Activated B cell treated with CpG ODN at 0.5 μM for 24 hours (primary cell): ENCODE results near the gene SENP6. TPM values are rescaled to one million over a fixed set of nuclear protein-coding genes. Genes with fewer than 3 reads are reported as not detected.

ENCODE experiments used
- ATAC-seq: fragments of 200-7000 bp; cut with Tn5 transposase; one replicate; pipeline ENCODE4 v1.10.0; 2021; ENCODE audit warnings: low read depth, mild to moderate bottlenecking, moderate library complexity
- CTCF ChIA-PET: fragments of 350-600 bp; sonication (Branson Sonifier 250); formaldehyde crosslinking; loops from one replicate; lab custom pipeline; 2021; ENCODE audit warnings: antibody characterized with exemption; lab: Charles Lee
- POLR2A ChIA-PET: fragments of 350-600 bp; sonication (Branson Sonifier 250); formaldehyde crosslinking; loops from one replicate; lab custom pipeline; 2021; ENCODE audit warnings: antibody characterized with exemption; lab: Charles Lee
- DNase-seq: peaks from one replicate; pipeline ENCODE4 v3.0.0; 2022
- H3K27ac Mint-ChIP-seq: one replicate; pipeline ENCODE4 v1.8.0; 2020; ENCODE audit warnings: mixed read lengths
- H3K27me3 Mint-ChIP-seq: one replicate; pipeline ENCODE4 v1.8.0; 2021; ENCODE audit warnings: mixed read lengths
- H3K36me3 Mint-ChIP-seq: one replicate; pipeline ENCODE4 v1.8.0; 2021; ENCODE audit warnings: low read depth, mixed read lengths
- H3K4me1 Mint-ChIP-seq: one replicate; pipeline ENCODE4 v1.8.0; 2021; ENCODE audit warnings: mixed read lengths
- H3K4me3 Mint-ChIP-seq: one replicate; pipeline ENCODE4 v1.8.0; 2020; ENCODE audit warnings: mild to moderate bottlenecking, mixed read lengths
- H3K9me3 Mint-ChIP-seq: one replicate; pipeline ENCODE4 v1.8.0; 2020; ENCODE audit warnings: mixed read lengths
- intact Hi-C: fragments of 100-400 bp; cut with micrococcal nuclease; formaldehyde crosslinking; loops from one replicate; pipeline ENCODE4 v1.15.1; 2024
- total RNA-seq: library from RNA; stranded (reverse); gene quantifications from 2 replicates; pipeline ENCODE4 v1.2.3, GENCODE V29; 2022
- TF ChIP-seq, protein P1 (sequence below): fragments of 200-600 bp; IDR thresholded peaks from one replicate; pipeline ENCODE4 v1.8.0; 2022; ENCODE audit warnings: antibody characterized with exemption, mild to moderate bottlenecking

The SENP6 gene
- total RNA-seq, 1 donor from 2014 or later = 134 TPM

- TF ChIP-seq, protein P1, sequence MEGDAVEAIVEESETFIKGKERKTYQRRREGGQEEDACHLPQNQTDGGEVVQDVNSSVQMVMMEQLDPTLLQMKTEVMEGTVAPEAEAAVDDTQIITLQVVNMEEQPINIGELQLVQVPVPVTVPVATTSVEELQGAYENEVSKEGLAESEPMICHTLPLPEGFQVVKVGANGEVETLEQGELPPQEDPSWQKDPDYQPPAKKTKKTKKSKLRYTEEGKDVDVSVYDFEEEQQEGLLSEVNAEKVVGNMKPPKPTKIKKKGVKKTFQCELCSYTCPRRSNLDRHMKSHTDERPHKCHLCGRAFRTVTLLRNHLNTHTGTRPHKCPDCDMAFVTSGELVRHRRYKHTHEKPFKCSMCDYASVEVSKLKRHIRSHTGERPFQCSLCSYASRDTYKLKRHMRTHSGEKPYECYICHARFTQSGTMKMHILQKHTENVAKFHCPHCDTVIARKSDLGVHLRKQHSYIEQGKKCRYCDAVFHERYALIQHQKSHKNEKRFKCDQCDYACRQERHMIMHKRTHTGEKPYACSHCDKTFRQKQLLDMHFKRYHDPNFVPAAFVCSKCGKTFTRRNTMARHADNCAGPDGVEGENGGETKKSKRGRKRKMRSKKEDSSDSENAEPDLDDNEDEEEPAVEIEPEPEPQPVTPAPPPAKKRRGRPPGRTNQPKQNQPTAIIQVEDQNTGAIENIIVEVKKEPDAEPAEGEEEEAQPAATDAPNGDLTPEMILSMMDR = no peak
- Mint-ChIP-seq H3K4me1 (no peaks in the 10 kb centered on the region), H3K27me3 (no peaks in the 10 kb centered on the region), H3K9me3 (no peaks in the 10 kb centered on the region), H3K27ac (no peak overlapping the region), H3K36me3 (peaks cover 70% of the 10 kb centered on the region), H3K4me3 (no peak overlapping the region)
- intact Hi-C loops = loop anchor here (2.0 to 5.0 kb wide), 2 partner anchors 14 to 41 kb away; partner anchors contain the start of gene SENP6
- POLR2A ChIA-PET = no interaction called here
- DNase-seq = no peak
- no peak for ATAC-seq
- CTCF ChIA-PET = no interaction called here
Observed at GRCh38 chr6:75643173-75643572, 41.5 kb downstream of the SENP6 start.

GRCh38 chr6:75656479-75656878 is 54.8 kb downstream of the SENP6 start:
- POLR2A ChIA-PET = no interaction called here
- DNase-seq (no peak), ATAC-seq (no peak)
- Mint-ChIP-seq H3K9me3 (no peaks in the 10 kb centered on the region), H3K27ac (peak overlapping the region; percentile 6), H3K4me3 (no peak overlapping the region), H3K4me1 (no peaks in the 10 kb centered on the region), H3K27me3 (no peaks in the 10 kb centered on the region), H3K36me3 (peaks cover 78% of the 10 kb centered on the region)
- TF ChIP-seq, protein P1 = no peak
- intact Hi-C loops = loop anchor here (2.0 kb wide), 1 partner anchor 14 kb away; no protein-coding TSS in a partner anchor
- CTCF ChIA-PET = no interaction called here

GRCh38 chr6:75657327-75657726 is 55.6 kb downstream of the SENP6 start:
- DNase-seq (no peak), ATAC-seq (no peak)
- H3K36me3 Mint-ChIP-seq = peaks cover 78% of the 10 kb centered on the region
- CTCF ChIA-PET = no interaction called here
- TF ChIP-seq, protein P1 = no peak
- H3K9me3 Mint-ChIP-seq = no peaks in the 10 kb centered on the region
- no peak overlapping the region for H3K27ac Mint-ChIP-seq
- POLR2A ChIA-PET = no interaction called here
- intact Hi-C loops = loop anchor here (2.0 kb wide), 1 partner anchor 15 kb away; no protein-coding TSS in a partner anchor
- H3K4me1 Mint-ChIP-seq = no peaks in the 10 kb centered on the region
- no peaks in the 10 kb centered on the region for H3K27me3 Mint-ChIP-seq
- H3K4me3 Mint-ChIP-seq = no peak overlapping the region

- Mint-ChIP-seq H3K36me3 (peaks cover 59% of the 10 kb centered on the region), H3K27me3 (no peaks in the 10 kb centered on the region), H3K27ac (no peak overlapping the region), H3K4me1 (no peaks in the 10 kb centered on the region), H3K4me3 (no peak overlapping the region), H3K9me3 (no peaks in the 10 kb centered on the region)
- TF ChIP-seq, protein P1 = no peak
- ATAC-seq = no peak
- CTCF ChIA-PET = no interaction called here
- intact Hi-C loops = no loop called here
- POLR2A ChIA-PET = no interaction called here
- no peak for DNase-seq
Observed at GRCh38 chr6:75666592-75666991, 64.9 kb downstream of the SENP6 start.

- DNase-seq (no peak), ATAC-seq (no peak)
- no peaks in the 10 kb centered on the region for H3K27me3 Mint-ChIP-seq
- ChIA-PET POLR2A (interaction anchor here (0.7 kb wide), 1 partner anchor 29 kb away, joined by 5 read pairs; no protein-coding TSS in a partner anchor), CTCF (no interaction called here)
- H3K27ac Mint-ChIP-seq = no peak overlapping the region
- H3K9me3 Mint-ChIP-seq = no peaks in the 10 kb centered on the region
- TF ChIP-seq, protein P1 = no peak
- no peak overlapping the region for H3K4me3 Mint-ChIP-seq
- peaks cover 62% of the 10 kb centered on the region for H3K36me3 Mint-ChIP-seq
- H3K4me1 Mint-ChIP-seq = no peaks in the 10 kb centered on the region
- intact Hi-C loops = no loop called here
Observed at GRCh38 chr6:75673884-75674283, 72.2 kb downstream of the SENP6 start.
